Measurements from ENCODE around the gene TRAF4.

TRAF4 gene, protein sequence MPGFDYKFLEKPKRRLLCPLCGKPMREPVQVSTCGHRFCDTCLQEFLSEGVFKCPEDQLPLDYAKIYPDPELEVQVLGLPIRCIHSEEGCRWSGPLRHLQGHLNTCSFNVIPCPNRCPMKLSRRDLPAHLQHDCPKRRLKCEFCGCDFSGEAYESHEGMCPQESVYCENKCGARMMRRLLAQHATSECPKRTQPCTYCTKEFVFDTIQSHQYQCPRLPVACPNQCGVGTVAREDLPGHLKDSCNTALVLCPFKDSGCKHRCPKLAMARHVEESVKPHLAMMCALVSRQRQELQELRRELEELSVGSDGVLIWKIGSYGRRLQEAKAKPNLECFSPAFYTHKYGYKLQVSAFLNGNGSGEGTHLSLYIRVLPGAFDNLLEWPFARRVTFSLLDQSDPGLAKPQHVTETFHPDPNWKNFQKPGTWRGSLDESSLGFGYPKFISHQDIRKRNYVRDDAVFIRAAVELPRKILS

DNA sequence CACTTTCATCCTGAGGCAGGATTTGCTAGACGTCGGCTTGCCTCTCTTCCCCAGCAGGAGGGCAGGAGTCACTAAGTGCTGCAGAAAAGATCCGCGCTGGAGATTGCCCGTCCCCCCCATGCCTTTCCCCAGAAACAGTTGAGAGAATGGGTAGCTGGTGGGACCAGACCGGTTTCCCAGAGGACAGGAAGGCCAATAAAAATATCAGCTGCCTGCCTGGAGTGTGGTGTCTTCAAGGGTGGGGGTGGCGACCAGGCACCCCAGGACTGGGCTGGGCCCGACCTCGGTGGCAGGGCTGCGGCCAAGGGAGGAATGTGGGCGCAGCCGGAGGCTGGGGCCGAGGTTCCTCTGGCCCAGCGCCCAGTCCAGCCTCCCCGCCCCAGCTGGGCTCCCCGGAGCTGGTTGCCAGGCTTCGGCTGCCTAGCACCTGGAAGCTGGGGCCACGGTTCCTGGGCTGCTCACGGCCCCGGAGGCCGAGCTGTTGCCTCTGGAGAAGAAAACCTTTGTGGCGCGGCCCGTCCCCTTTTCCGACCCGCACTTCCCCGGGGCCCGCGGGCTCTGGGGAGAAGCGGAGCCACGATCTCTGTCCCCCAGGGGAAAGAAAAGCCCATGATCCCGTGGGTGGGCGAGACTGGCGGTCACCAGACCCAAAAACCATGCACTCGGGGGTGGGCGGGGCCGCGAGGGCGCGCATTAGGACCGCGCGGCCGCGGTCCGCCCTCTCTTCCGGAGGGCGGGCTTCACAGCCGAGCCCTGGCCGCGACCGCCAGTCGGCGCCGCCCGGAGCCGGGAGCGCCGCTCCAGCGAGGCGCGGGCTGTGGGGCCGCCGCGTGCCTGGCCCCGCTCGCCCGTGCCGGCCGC is at the start of gene TRAF4:
TRAF4 (plus strand) TSS at position 769 of the 861 bp plus-strand sequence. CDS start 102 bp downstream, outside the sequence.
- peak in 42 of 56 donors; percentile 23 to 84 (median 68) for DNase-seq

DNA sequence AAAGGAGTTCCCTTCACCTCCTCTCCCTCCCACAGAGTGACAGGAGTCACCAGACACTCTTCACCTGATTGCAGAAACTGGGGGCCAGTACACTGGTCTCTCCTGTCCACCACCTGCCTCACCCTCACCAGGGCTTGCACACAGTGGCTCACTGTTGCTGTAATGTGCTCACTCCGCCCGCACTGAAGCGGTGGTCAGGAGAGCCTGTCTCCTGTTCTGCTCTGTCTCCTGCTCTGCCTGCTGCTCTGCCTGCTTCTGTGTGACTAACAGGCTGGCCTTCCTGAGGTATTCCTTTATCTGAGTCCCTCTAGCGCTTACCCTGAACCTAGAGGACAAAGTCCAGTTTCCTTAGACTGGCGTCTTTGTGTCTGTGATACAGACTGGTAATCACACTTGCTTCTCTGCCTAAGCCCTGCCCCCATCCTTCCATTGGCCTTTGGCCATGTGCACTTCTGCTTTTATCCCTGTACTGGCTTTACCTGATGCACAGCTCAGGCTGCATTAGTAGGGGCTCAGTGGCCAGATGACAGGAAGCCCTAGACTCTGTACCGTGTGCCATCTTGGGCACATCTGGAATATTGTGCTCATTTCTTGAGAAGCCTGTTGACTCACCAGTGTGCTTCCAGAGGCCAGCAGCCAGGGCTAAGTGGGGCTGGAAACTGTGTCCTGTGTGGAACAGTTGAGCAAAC is 45.4 kb upstream of the TRAF4 start:
- no peak for DNase-seq

DNA sequence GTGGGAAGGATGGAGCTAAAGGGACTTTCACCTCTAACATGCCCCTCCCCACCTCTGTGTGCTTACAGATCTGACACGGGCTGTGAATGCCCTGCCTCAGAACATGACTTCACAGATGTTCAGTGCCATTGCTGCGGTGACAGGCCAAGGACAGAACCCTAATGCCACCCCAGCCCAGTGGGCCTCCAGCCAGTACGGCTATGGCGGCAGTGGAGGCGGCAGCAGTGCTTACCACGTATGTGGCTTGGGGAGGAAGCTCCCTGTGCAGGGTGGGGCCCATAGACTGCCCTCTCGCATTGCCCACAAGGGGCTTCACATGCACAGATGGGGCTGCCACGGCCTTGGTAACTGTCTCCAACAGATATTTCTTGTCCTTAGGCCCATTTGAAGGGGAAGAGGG is 43.5 kb upstream of the TRAF4 start:
- DNase-seq, result no peak

DNA sequence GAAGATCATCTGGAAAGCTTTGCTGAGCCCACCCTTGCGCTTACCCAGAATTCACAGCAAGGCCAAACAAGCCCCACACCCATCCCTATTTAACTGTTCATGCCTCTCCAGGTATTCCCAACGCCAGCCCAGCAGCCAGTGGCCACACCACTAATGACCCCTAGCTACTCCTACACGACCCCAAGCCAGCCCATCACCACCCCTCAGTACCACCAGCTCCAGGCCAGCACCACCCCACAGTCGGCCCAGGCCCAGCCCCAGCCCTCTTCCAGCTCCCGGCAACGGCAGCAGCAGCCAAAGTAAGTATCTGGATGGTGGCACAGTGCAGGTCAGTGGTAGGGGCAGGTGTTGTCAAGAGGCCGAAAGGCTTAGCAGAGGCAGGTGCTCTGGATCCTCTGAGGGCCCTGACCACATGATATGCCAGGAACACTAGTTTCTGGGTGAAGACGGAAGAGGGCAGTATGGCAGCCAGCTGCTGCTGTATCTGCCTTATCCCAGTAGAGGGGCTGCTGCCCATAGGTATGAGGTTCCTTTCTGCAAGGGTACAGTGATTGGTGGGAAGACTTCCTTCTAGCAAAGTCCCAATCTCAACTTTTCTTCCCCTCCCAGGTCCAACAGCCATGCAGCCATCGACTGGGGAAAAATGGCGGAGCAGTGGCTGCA is 42.9 kb upstream of the TRAF4 start:
- DNase-seq, result no peak

DNA sequence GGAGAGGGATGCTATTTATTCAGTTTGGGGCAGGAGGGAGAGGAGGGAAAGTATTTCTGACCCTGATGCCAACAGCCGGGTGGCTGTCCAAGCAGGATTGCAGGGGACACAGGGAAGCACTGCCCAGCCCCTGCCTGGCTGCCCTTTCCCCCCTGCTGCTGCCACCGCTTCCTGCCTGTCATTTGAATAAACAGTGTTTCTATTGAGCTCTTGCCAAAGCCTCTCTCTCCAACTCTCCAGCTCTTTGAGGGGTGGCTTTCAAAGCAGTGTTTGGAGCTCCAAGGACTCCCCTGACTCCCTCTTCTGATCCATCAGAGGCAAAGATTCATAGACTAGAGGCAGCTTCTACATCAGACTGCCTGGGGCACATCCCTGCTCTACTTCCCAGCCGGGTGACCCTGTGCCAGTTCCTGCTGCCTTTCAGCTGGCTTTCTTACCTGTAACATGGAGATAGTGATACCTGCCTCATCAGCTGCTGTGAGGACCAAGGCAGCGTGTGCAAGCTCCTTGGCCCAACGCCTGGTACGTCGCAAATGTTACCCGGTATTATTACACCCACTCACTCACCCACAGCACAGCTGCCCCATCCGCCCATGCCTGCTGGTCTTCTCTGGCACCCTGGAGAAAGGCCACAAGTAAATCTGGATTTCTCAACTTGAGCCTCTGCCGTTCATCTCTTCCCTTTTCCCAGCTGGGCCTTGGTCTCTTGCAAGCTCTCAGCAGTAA is 41.6 kb upstream of the TRAF4 start:
- DNase-seq, result peak in 48 of 56 donors; percentile 21 to 80 (median 50)

DNA sequence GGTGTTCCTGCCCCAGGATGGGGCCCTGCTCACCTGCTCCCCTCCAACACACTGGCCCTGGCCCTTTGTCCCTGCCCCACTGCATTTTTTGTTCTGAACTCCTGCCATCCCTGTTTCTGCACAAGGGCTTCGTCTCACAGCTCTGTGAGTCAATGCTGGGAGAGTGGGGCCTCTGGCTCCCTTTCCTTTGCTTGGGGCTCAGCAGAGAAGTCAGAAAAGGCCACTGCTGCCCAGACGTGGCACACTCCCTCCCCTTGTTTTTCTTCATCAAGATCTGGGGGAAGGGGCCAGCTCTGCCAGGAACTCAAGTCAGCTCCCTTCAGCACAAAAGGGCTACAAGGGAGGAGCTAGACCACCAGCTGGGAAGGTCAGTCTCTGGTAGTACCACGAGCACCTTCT is 41.1 kb upstream of the TRAF4 start:
- peak in 4 of 56 donors; percentile 19 to 54 (median 42) for DNase-seq

DNA sequence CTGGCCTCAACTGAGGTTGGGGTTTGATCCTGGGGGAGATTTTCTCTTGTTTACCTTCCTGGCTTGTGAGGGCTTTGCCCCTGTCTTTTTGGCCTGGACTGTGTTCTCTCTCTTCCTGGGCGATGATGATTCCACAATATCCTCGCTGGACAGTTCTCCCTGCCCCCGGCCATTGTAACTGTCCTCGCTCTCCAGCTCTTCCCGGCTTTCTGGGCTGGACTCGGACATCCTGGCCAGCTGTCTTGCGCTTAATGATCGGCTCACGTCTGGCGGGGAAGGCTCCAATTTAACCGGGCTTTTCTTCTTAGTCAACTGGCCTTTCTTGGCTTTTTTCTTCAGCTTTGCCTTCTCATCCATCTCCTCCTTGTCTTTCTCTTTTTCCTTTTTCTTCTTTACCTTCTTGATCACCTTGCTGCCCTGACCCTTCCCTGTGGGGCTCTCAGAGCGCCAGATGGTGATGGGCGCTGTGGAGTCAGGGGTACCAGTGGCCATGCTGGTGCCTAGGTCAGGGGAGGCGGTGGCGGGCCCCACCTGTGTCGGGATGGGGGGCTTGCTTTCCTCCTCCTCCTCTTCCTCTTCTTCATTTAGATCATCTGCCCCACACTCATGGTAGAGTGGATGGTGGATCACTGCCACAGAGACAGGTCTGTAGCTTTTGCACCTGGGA is 40.1 kb upstream of the TRAF4 start:
- DNase-seq, result no peak

DNA sequence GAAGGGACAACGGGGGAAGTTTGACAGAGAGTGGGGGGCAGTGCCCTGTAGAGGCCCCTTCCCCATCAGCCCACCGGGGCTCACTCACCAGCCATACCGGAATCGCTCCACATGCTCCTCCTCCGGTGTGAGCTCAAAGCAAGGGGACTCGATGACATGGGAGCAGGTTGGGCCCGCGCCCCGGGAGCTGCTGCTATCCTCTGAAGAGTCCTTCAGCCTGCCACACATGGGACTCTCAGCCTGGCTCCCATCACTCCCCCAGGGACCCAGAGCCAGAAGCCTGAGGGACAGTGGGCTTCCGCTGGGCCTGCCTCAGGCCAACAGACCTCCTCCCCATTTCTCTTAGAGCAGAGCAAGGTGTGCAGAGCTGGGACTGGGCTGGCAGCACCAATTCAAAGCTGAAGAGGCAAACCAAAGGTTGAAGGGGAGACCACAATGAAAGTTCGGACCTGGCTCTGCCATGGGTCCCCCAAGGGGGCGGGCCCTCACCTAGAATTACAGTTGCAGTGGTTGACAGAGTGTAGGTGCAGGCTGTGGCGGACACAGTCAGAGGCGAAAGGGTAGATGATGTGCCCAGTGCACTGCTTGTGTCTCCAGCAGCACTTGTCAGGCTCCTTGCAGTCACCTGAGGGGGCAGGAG is 39.5 kb upstream of the TRAF4 start:
- DNase-seq, result no peak

DNA sequence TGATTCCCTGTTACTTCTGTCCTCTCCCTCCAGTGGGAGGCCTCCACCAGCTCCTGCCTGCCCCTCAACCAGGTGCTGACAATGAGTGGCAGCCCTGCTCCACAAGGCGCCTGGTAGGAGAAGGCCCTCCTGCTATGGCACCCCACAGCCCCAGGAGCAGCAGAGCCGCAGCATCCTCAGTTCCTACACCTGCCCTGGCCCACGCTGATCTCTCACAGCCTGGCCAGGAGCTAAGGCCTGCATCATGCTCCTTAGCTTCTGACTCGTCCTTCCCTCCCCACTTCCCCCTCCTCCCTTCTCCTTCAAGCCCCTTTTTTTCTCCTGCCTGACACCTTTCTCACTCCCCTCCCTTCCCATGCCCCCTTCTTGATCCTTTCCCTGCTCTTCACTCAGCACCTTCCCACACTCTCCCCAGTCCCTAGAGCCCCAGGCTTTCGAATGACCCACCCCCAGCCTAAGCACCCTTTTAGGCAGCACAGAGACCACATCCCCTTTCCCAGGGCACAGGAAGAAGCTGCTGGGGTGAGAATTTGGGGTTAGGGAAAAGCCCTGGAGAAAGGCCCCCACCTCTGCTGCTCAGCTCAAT is 38.6 kb upstream of the TRAF4 start:
- DNase-seq, result no peak

DNA sequence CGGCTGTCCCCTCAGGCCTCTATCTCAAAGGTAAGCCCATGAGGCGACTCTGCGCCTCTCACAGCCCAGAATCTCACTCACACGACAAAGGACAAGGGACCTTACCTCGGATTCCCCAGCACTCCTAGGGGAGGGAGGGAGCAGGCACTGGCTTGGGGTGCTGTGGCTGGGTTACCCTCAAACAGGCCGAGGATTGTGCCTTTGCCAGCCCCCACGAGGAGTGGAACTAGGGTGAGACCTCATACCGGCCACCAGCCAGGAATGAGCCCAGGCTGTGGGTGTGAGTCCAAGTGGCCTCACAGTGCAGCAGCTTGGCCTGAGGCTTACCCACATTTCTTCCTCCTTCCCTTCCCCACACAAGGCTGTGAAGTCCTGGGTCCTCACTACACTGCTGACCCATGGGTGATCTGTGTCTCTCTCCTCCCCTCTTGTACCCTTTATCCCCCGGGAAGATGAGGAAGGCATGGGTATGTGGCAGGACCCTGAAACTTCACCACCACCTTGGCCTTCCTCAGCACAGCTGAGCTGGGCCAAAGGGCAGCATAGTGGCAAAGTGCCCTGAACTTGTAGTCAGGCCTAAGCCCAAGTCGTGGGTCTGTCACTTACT is 38.0 kb upstream of the TRAF4 start:
- no peak for DNase-seq

DNA sequence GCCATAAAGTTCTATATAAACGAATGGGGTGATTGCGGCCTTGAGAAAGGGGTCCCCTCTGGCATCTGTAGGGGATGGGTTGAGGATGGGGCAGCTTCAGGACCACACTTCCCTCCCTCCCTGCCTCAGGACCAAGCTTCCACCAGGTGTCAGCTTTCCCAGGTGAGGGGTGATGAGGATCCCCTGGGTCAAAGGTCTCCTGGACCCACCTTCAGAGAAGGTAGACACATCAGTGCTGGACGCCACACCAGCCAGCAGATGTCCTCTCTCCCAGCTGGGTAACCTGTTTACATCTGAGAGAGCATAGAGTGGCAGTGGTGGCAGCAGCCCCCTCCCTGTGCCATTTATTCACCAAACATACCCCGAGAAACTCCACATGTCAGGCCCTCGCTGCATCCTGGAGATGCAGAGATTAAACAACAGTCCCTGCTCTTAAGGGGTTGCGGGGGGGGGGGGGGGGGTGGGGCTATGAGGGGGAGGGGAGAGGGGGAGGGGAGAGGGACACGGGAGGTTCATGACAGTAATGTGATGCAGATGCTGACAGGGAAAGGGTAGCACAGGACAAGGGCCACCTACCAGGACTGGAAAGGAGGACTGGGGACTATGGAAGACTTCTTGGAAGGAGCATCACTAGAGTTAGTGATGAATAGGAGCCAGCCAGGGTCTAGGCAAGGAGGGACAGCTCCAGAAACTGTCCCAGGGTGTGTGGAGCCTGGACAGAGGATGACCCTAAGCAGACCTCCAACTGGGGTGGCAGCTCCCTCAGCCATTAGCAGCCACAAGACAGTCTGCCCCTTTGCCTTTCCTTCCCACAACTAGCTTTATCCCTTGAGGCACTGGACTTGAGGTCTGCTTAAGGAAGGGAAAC is 37.1 kb upstream of the TRAF4 start:
- no peak for DNase-seq

DNA sequence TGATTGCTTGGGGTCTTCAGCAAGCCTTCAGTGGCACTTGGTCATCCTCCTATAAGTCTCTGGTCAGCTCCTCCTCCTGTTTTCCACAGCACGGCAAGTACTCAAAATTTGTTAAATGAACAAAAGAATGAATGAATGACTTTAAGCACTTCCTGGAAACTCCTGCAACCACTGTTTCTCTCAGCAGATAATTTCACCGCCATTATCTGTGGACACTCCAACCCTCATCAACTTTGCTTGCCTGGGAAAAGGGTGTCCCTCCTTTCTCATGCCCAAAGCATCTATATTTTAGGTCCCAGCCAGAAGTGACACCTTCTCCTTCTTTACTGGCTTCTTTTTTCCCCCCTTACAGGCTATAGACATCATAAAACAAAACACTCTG is 36.5 kb upstream of the TRAF4 start:
- DNase-seq, result no peak

DNA sequence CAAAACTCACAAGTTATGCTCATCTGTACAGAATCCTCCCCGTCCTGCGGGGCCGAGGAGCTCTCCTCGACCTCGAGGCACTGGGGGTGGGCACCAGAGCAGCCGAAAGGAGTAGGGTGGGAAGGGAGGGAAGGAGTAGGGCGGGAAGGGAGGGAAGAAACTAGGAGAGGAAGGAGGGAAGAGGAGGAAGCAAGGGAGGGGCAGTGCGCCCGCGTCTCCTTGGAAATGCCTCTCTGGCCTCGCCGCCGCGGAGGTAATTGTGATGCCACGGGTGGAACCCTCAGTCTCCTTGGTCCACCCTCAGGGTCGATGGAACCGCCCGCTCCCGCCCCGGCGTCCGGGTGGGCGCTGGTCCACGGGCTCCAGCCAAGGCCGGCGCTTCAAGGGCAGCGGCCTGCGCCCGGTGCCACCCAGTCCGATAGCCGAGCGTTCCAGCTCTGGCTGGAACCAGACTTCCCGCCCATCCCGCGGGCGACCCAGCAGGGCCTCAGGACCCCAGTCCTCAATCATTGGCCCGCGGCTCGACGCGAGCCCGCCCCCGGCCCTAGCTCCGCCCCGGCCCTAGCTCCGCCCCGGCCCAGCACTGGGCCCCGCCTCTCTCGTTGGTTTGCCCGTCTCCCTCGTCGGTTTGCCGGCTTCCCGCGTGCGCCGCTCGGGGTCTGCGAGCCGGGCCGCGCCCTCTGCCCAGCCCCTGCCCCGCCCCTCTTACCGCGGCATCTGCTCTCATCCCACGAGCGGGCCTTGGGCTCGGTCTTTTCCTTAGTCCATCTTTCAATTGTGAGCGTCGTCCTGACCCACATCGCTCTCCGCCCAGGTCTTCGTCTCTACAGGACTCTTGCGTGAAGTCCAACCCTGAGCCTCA is 32.7 kb upstream of the TRAF4 start:
- peak in 54 of 56 donors; percentile 34 to 93 (median 81) for DNase-seq

DNA sequence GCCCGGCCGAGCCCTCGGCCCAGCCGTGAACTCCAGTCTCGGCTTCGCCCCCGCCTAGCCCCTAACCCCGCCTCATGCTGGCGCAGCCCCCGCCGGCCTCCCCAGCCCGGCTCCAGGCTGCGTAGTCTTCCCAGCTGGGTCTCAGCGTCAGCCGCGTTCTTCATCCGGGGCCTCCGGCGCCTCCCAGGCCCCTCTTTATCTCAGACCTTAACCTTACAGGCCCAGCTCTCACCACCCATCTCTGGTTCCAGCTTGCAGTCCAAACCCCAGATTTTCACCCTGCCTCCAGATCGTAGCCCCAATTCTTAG is 32.1 kb upstream of the TRAF4 start, which contains the start of gene PROCA1:
PROCA1 (minus strand) TSS at position 166 of the 309 bp plus-strand sequence. CDS start 228 bp downstream, outside the sequence.
- no peak for DNase-seq

DNA sequence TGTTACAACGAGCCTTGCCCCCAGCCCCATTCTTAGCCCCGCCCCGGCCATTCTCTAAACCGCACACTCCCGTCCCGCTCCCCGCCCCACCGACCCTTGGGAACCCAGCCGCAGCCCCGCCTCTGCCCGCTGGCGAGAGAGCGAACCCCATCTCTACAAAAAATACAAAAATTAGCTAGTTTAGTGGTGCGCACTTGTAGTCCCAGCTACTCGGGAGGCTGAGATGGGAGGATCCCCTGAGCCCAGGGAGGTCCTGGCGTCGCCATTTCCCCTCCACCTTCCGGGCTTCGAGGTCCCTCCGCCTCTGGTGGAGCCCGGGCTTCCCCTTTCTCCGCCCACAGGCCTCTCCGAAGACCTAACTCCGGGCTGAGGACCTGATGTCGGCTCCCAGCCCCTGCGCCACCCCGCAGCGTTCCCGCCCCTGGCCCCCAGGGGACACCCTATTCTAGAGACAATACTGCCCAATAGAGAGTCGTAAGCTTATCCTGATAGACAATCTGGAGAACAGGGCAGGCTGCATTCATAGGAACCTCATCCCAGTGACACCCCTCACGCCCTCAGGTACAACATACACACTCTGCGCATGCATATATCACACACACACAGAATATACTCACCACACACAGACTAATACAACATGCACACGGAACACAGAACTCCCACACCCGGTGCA is 31.6 kb upstream of the TRAF4 start:
- peak in 3 of 56 donors; percentile 22 to 31 (median 24) for DNase-seq
